Measurements from ENCODE around the gene SLC16A8. TPM values are rescaled to one million over a fixed set of nuclear protein-coding genes. Genes with fewer than 3 reads are reported as not detected.

Gene SLC16A8
- total and polyA plus RNA-seq, 10 of the 15 experiments (the other 5 are each of a cell fraction or from before 2014, with no cell fraction given): not detected

DNA sequence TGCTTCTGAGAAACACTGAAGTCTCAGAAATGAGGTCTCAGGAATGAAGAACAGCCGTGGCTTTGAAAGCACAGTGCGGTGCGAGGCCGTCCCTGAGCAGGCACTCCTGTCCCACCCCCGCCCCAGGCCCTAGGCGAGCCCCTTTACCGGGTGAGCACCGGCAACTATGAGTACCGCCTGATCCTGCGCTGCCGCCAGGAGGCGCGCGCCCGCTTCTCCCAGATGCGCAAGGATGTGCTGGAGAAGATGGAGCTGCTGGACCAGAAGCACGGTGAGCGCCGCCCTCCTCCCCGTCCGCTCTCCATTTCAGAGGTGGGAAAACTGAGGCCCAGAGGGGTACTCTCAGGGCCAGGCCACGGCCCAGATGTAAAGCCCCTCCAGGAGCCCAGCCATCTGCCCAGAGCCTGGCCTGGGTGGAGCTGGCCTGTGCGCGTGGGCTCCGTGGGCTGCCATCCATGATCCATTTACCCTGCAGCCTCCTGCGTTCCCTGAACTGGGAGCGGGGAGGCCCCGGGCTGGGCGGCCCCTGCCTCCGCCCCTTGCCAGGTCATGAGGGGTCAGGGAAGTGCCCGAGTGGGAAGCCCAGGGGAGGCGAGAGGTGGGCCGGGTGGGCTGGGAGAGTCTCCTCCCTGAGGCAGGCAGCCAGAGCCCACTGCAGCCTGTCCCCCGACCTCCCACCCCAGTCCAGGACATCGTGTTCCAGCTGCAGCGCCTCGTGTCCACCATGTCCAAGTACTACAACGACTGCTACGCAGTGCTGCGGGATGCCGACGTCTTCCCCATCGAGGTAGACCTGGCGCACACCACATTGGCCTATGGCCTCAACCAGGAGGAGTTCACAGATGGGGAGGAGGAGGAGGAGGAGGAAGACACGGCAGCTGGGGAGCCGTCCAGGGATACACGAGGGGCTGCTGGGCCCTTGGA lies 9.5 kb downstream of the SLC16A8 start:
- 90% methylated on average over 33 of the region's 47 CpGs for WGBS (ENCODE audit: insufficient coverage, insufficient replicate concordance, low lambda C conversion rate, missing lambda C conversion rate)
- Histone ChIP-seq H3K4me3 (no peak overlapping the region), H4K20me1 (ENCODE audit: control insufficient read depth, insufficient read depth) (no peaks in the 10 kb centered on the region), H3K79me2 (ENCODE audit: control insufficient read depth, insufficient read depth, low read length) (no peaks in the 10 kb centered on the region), H3K27ac (ENCODE audit: control insufficient read depth, insufficient read depth) (no peak overlapping the region), H3K4me1 (ENCODE audit: control insufficient read depth, insufficient read depth, low read length) (no peaks in the 10 kb centered on the region), H3K27me3 (replicated peaks in 1 of 2; ENCODE audit: control insufficient read depth in 2 of 2, insufficient read depth in 2 of 2, low read length in 1 of 2) (no peaks in the 10 kb centered on the region), H3K9me3 (replicated peaks; ENCODE audit: control insufficient read depth, insufficient read depth, low read length) (no peaks in the 10 kb centered on the region), H2AFZ (ENCODE audit: control insufficient read depth, low read depth, low read length) (no peak overlapping the region), H3K9ac (ENCODE audit: control insufficient read depth, insufficient read depth, low read length) (no peak overlapping the region), H3K36me3 (ENCODE audit: control insufficient read depth in 2 of 2, insufficient read depth in 2 of 2, low read length in 1 of 2) (no peaks in the 10 kb centered on the region), H3K4me2 (ENCODE audit: control insufficient read depth, insufficient read depth) (no peak overlapping the region)
- SMC1A ChIA-PET (ENCODE audit: uncharacterized antibody, unreplicated experiment): no interaction called here
- RAD21 ChIA-PET (ENCODE audit: unreplicated experiment): no interaction called here
- in situ Hi-C loops (cut with MboI) (no loop called here), intact Hi-C loops (cut with micrococcal nuclease; ENCODE audit: unreplicated experiment) (no loop called here)
- FAIRE-seq (no peak), ATAC-seq (no peak), DNase-seq (ENCODE audit: low read depth, low spot score) (no peak)
- no peak for TF ChIP-seq ZNF24 (IDR thresholded peaks at IDR 0.05)
- CTCF ChIA-PET: no interaction called here
- POLR2A ChIA-PET: no interaction called here
- no TSS peak for BruUV-seq (replicated peaks)

DNA sequence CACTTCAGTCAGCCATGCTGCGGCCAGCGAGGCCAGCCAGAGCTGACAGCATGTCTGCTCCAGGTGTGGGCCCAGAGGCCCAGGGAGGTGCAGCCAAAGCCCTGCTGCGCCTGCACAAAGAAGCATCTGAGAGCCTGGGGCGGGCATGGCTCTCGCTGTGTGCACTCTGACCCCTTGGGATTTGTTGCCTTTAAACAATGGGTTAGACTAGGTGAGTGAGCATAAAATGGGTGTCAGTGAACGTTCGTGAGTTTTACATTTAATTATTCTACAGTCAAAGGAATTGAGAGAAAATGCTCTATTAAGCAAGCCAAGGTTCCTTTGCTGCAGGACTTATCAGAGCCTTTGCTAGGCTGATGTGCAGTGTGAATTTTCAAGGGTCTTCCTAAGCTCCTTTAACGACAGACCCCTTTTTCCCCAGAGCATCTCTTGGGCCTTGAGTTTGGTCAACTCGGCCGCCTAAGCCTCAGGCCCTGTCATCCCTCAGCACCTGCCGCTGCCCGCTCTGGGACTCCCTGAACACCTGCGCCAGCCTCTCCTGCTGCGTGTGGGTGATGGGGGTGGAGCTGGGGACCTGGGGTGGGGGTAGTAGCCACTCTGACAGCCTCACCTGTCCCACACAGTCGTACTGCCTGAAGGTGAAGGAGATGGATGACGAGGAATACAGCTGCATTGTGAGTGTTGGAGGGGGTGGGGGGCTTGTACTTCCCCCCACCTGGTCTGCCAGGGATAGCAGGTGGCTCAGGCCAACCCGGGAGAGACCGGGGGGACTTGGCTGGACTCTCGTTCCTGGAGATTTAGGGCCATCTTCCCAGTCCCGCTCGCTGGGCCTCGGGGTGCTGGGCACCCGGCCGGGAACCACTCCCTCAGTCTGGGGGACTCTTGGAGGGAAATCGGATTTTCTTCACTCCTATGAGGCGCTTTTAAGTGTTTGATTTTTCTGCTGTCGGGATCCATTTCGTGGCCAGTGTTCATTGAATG lies 10.5 kb downstream of the SLC16A8 start:
- no peaks in the 10 kb centered on the region for H3K79me2 ChIP-seq (ENCODE audit: control insufficient read depth, insufficient read depth, low read length)
- no peak for TF ChIP-seq RAD21 (IDR thresholded peaks at IDR 0.05; ENCODE audit: insufficient read depth, low read depth, low read length)
- no TSS peak for BruUV-seq (replicated peaks)
- H3K9me3 ChIP-seq (replicated peaks; ENCODE audit: control insufficient read depth, insufficient read depth, low read length): no peaks in the 10 kb centered on the region
- no peaks in the 10 kb centered on the region for H3K27me3 ChIP-seq (replicated peaks in 1 of 2; ENCODE audit: control insufficient read depth in 2 of 2, insufficient read depth in 2 of 2, low read length in 1 of 2)
- no peak overlapping the region for H3K4me3 ChIP-seq
- DNase-seq (ENCODE audit: low read depth, low spot score) (no peak), ATAC-seq (no peak), FAIRE-seq (no peak)
- H3K9ac ChIP-seq (ENCODE audit: control insufficient read depth, insufficient read depth, low read length): no peak overlapping the region
- SMC1A ChIA-PET (ENCODE audit: uncharacterized antibody, unreplicated experiment): no interaction called here
- CTCF ChIA-PET: interaction anchor here (0.6 kb wide), 1 partner anchor 159 kb away, joined by 3 read pairs; no protein-coding TSS in a partner anchor
- no peaks in the 10 kb centered on the region for H3K36me3 ChIP-seq (ENCODE audit: control insufficient read depth in 2 of 2, insufficient read depth in 2 of 2, low read length in 1 of 2)
- WGBS (ENCODE audit: insufficient coverage, insufficient replicate concordance, low lambda C conversion rate, missing lambda C conversion rate): 89% methylated on average over 28 of the region's 28 CpGs
- no peaks in the 10 kb centered on the region for H4K20me1 ChIP-seq (ENCODE audit: control insufficient read depth, insufficient read depth)
- in situ Hi-C loops (cut with MboI) (no loop called here), intact Hi-C loops (cut with micrococcal nuclease; ENCODE audit: unreplicated experiment) (no loop called here)
- RAD21 ChIA-PET (ENCODE audit: unreplicated experiment): no interaction called here
- POLR2A ChIA-PET: no interaction called here
- no peak overlapping the region for H3K4me2 ChIP-seq (ENCODE audit: control insufficient read depth, insufficient read depth)
- no peak overlapping the region for H3K27ac ChIP-seq (ENCODE audit: control insufficient read depth, insufficient read depth)
- H2AFZ ChIP-seq (ENCODE audit: control insufficient read depth, low read depth, low read length): no peak overlapping the region
- no peaks in the 10 kb centered on the region for H3K4me1 ChIP-seq (ENCODE audit: control insufficient read depth, insufficient read depth, low read length)

Data from GM12878 (cell line).